ENCODE measurements around the gene ZC3H18. TPM values are rescaled to one million over a fixed set of nuclear protein-coding genes. Genes with fewer than 3 reads are reported as not detected.

Gene ZC3H18
- total and polyA plus RNA-seq, 7 donors = 9.6 to 37.7 (median 16.1) TPM

GRCh38 chr16:88653596-88654362 is 83.6 kb downstream of the ZC3H18 start:
- no peak for DNase-seq
- intact Hi-C loops (cut with DNase I) = no loop called here
- TF ChIP-seq POLR2AphosphoS5 (IDR thresholded peaks at IDR 0.05) (no peak), EP300 (IDR thresholded peaks at IDR 0.05) (no peak), POLR2A (IDR thresholded peaks at IDR 0.05) (no peak), CTCF (IDR thresholded peaks at IDR 0.05) (no peak)
- Histone ChIP-seq H3K27me3 (peaks cover 0 to 14% (median 0%) of the 10 kb centered on the region in 3 donors), H3K4me1 (peaks cover 0 to 24% (median 20%) of the 10 kb centered on the region in 4 donors), H3K27ac (no peak overlapping the region), H3K4me3 (no peak overlapping the region), H3K9me3 (no peaks in the 10 kb centered on the region), H3K36me3 (peaks cover 0 to 61% (median 4%) of the 10 kb centered on the region in 4 donors)
- WGBS, 2 donors = 87 to 90% methylated on average over 32 of the region's 32 CpGs

GRCh38 chr16:88654363-88655052 is 84.3 kb downstream of the ZC3H18 start:
- no peaks in the 10 kb centered on the region for H3K9me3 ChIP-seq
- H3K27ac ChIP-seq = no peak overlapping the region
- H3K4me3 ChIP-seq = no peak overlapping the region
- no peak for TF ChIP-seq CTCF (IDR thresholded peaks at IDR 0.05)
- no peak for TF ChIP-seq EP300 (IDR thresholded peaks at IDR 0.05)
- no peak for TF ChIP-seq POLR2AphosphoS5 (IDR thresholded peaks at IDR 0.05)
- no peak for TF ChIP-seq POLR2A (IDR thresholded peaks at IDR 0.05)
- no peak for DNase-seq
- H3K36me3 ChIP-seq = peaks cover 0 to 61% (median 4%) of the 10 kb centered on the region in 4 donors
- peaks cover 0 to 14% (median 0%) of the 10 kb centered on the region in 3 donors for H3K27me3 ChIP-seq
- H3K4me1 ChIP-seq = peaks cover 0 to 23% (median 20%) of the 10 kb centered on the region in 4 donors
- WGBS, 2 donors = 91 to 92% methylated on average over 28 of the region's 28 CpGs
- intact Hi-C loops (cut with DNase I) = no loop called here

GRCh38 chr16:88655053-88655732 is 85.0 kb downstream of the ZC3H18 start:
- no peak overlapping the region for H3K4me3 ChIP-seq
- WGBS, 2 donors = 97% methylated on average over 50 of the region's 50 CpGs
- no peak for TF ChIP-seq POLR2AphosphoS5 (IDR thresholded peaks at IDR 0.05)
- no peak for TF ChIP-seq CTCF (IDR thresholded peaks at IDR 0.05)
- no peak for TF ChIP-seq EP300 (IDR thresholded peaks at IDR 0.05)
- no peak for TF ChIP-seq POLR2A (IDR thresholded peaks at IDR 0.05)

GRCh38 chr16:88655733-88656281 is 85.6 kb downstream of the ZC3H18 start:
- TF ChIP-seq EP300 (IDR thresholded peaks at IDR 0.05) = no peak
- TF ChIP-seq POLR2A (IDR thresholded peaks at IDR 0.05) = no peak
- TF ChIP-seq POLR2AphosphoS5 (IDR thresholded peaks at IDR 0.05) = no peak
- TF ChIP-seq CTCF (IDR thresholded peaks at IDR 0.05) = no peak
- peaks cover 0 to 61% (median 4%) of the 10 kb centered on the region in 4 donors for H3K36me3 ChIP-seq
- no peak for DNase-seq
- H3K9me3 ChIP-seq = no peaks in the 10 kb centered on the region
- no peak overlapping the region for H3K27ac ChIP-seq
- 95 to 96% methylated on average over 29 of the region's 29 CpGs for WGBS, 2 donors
- intact Hi-C loops (cut with DNase I) = no loop called here
- H3K4me1 ChIP-seq = peaks cover 0 to 10% (median 9%) of the 10 kb centered on the region in 4 donors
- no peak overlapping the region for H3K4me3 ChIP-seq
- peaks cover 0 to 9% (median 0%) of the 10 kb centered on the region in 3 donors for H3K27me3 ChIP-seq

More at GRCh38 chr16:88655053-88655732, 85.0 kb downstream of the ZC3H18 start:
- Histone ChIP-seq H3K27ac (no peak overlapping the region), H3K27me3 (peaks cover 0 to 14% (median 0%) of the 10 kb centered on the region in 3 donors), H3K36me3 (peaks cover 0 to 61% (median 4%) of the 10 kb centered on the region in 4 donors), H3K4me1 (peaks cover 0 to 16% (median 14%) of the 10 kb centered on the region in 4 donors), H3K9me3 (no peaks in the 10 kb centered on the region)
- intact Hi-C loops (cut with DNase I) = no loop called here
- no peak for DNase-seq
